Breast epithelium (tissue), 3 donors: Measurements from ENCODE around the gene JPH2.

Experiments
- POLR2AphosphoS5 ChIP-seq, 3 donors: sonication (generic); formaldehyde crosslinking; IDR thresholded peaks; one replicate each; pipeline ENCODE4 v1.6.1; 2017; ENCODE audit warnings: antibody characterized with exemption in 3 of 3
- TF ChIP-seq, protein P1 (sequence below), 3 donors: fragments of 450-650 bp; IDR thresholded peaks; one replicate each; pipeline ENCODE4 v1.5.1; 2016 to 2017; ENCODE audit warnings: antibody characterized with exemption in 3 of 3, mild to moderate bottlenecking in 3 of 3, moderate library complexity in 3 of 3

DNA sequence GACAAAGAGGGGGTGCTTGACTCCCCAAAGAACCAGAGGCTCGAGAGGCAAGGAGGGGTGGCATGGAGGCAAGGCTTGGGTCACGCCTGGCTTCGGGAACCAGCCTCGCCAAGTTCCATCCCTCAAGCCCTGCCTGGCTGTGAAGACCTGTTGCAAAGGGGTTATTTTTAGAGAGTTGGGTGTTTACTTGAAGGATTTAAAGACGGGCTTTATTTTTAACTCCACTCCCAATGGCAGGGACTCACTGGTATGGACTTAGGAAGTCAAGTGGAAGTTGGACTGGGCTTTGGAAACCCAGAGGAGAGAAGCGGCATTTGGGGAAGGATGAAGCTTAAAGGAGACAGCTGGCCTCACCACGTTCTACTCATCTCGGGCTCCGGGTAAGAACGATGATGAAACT, 43.1 kb downstream of the JPH2 start:
- TF ChIP-seq, protein P1, sequence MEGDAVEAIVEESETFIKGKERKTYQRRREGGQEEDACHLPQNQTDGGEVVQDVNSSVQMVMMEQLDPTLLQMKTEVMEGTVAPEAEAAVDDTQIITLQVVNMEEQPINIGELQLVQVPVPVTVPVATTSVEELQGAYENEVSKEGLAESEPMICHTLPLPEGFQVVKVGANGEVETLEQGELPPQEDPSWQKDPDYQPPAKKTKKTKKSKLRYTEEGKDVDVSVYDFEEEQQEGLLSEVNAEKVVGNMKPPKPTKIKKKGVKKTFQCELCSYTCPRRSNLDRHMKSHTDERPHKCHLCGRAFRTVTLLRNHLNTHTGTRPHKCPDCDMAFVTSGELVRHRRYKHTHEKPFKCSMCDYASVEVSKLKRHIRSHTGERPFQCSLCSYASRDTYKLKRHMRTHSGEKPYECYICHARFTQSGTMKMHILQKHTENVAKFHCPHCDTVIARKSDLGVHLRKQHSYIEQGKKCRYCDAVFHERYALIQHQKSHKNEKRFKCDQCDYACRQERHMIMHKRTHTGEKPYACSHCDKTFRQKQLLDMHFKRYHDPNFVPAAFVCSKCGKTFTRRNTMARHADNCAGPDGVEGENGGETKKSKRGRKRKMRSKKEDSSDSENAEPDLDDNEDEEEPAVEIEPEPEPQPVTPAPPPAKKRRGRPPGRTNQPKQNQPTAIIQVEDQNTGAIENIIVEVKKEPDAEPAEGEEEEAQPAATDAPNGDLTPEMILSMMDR (IDR thresholded peaks at IDR 0.05) = no peak
- no peak for TF ChIP-seq POLR2AphosphoS5 (IDR thresholded peaks at IDR 0.05)
